Endometrial microvascular endothelial cells (primary cell): ENCODE results near the gene SIPA1L3. TPM values are rescaled to one million over a fixed set of nuclear protein-coding genes. Genes with fewer than 3 reads are reported as not detected.

Experiments used
- in situ Hi-C: cut with HindIII; loops from 2 replicates; pipeline ENCODE4 v1.10.0; 2017; ENCODE audit warnings: low sequenced_read_pairs, low pct_unique_long_range_greater_than_20kb; ENCODE audit errors: inconsistent ontology term
- total RNA-seq: library from RNA; depleted of rRNA; stranded (reverse); fragments of >200 nt; gene quantifications from one replicate; pipeline ENCODE4 v1.2.3, GENCODE V29; 2015; ENCODE audit errors: inconsistent ontology term

The SIPA1L3 gene
- total RNA-seq, 1 donor from 2014 or later, result 31.5 TPM

- in situ Hi-C loops, result no loop called here
These were observed 97.7 kb downstream of the SIPA1L3 start for GRCh38 chr19:38004521-38005223.

- in situ Hi-C loops, result no loop called here
These were observed 98.2 kb downstream of the SIPA1L3 start for GRCh38 chr19:38005224-38005614.

GRCh38 chr19:38006361-38007045 is 99.5 kb downstream of the SIPA1L3 start:
- in situ Hi-C loops, result no loop called here

GRCh38 chr19:38009650-38010242 is 102.7 kb downstream of the SIPA1L3 start:
- in situ Hi-C loops, result no loop called here

DNA sequence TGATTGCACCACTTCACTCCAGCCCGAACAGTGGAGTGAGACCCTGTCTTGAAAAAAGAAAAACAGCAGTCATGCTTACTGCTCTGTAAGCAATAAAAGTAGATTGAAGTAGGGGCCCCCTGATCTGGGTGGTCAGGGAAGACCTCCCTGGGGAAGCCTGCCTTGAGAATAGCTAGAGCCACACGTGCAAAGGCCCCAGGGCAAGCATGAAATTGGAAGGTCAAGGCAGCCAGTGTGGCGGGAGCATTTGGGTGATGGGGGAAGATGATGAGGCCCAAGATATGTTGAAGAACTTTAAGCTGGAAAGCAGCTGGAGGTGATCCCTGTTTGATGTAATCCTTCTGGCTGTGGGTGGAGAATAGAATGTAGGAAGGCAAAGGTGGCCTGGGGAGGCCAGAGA is 104.4 kb downstream of the SIPA1L3 start:
- in situ Hi-C loops, result no loop called here

DNA sequence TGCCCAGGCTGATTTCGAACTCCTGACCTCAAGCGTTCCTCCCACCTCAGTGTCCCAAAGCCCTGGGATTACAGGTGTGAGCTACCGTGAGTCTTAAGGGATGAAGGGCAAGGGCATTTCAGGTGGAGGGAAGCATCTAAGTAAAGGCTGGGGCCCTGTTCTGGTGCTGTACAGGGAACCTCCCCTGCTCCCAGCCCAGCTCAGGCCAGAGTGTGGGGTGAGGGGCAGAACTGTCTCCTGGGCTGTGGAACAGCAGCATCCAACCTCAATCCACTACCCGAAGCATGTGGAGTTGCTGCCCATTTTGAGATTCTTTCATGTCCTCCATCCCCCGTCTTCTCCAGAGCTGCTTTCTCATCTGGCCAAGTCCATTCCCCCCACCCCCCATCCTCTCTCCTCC is 105.3 kb downstream of the SIPA1L3 start:
- in situ Hi-C loops, result no loop called here

DNA sequence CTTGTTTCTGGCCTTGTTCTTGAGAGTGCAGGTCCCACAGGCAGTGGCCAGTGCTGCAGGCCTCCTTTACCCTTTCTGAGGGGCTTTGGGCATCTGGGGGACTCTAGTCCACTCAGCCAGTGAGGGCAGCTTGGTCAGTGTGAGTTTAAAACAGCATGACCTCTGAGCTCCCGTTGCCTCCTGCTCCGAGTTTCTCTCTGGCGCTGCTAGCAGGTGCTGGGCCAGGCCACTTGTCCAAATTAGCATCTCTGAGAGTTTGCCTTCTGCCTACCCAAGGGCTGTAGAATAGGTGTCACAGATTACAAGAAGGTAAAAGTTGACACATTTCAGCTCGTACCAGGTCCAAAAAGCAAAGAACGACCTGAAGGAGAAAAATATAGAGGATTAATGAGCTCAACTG is 105.9 kb downstream of the SIPA1L3 start:
- in situ Hi-C loops, result no loop called here

DNA sequence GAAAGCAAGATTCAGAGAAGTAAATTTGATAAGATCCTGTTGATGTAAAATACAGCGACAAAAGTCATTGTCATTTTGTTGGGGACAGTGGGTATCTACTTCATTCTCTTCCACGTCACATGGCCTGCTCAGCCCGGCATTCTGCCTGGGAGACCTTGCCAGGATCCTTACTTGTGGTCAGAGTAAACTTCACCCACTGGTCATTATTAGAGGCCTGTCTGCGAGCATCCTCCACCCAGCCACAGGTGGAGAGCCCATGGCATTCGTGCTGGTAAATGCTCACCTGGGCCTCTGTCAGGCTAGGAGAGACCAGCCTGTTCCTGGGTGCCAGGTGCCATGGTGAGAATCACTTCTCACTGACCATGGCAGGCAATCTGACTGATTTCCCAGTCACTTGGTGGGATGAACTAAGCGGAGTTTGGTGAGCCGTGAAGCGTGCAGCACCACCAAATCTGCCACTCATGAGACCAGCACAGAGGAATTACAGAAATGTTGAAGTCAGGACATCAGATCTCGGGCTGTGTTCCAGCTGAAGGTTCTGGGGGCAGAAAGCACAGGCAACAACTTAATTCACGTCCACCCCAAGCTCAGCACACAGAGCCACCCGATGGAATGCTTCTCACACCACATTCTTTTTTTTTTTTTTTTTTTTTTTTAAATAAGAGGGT is 107.0 kb downstream of the SIPA1L3 start:
- in situ Hi-C loops, result no loop called here

- in situ Hi-C loops, result no loop called here
These were observed 108.2 kb downstream of the SIPA1L3 start for GRCh38 chr19:38015216-38015615.

DNA sequence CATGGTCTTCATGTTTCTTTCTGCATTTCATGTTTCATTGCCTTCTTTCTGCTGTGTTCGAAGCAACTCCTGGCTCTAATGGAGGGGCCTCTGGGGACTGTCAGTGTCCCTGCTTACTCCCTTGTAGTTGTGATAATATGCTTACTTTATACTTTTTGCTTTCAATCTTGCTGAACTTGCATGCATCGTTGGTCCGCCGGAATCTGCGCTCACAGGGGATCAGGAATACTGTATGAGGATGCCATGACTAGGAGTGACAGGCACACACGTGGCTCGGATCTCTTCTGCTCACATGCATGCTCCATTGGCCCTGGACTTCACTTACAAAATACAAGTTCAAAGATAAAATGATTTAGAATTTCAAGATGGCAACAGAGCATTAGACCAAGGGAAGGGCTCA is 108.8 kb downstream of the SIPA1L3 start:
- in situ Hi-C loops, result no loop called here

- in situ Hi-C loops, result no loop called here
These were observed 110.6 kb downstream of the SIPA1L3 start for GRCh38 chr19:38017401-38018151.

DNA sequence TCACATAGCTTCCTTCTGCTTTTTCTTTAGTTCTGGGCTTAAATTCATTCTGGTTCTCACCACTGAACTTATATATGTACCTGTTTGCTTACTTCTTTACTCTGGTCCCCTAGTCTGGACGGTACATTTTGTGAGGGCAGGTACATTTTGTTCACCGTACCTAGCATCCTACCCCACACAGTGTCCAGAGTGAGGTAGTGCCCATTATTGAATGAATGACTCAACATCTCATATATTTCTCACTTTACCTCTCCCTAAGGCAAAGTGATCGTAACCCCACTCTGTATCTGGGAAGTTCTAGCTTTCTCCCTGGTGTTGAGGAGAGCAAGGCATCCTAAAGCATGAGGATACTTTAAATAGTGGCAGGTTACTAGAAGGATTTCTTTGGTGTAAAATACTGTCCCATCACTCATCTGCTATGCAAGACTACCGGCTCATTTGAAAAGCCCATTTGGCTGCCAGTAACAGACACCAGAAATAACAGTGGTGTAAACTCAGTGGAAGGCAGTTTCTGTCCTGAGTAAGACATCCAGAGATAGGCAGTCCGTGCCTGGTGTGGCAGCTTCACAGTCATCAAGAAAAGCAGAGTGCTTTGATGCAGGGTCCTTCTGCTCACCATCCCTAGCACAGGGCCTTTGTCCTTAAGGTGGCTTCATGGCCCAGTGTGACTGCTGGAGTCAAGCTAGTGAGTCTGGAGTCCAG is 111.8 kb downstream of the SIPA1L3 start:
- in situ Hi-C loops, result no loop called here

DNA sequence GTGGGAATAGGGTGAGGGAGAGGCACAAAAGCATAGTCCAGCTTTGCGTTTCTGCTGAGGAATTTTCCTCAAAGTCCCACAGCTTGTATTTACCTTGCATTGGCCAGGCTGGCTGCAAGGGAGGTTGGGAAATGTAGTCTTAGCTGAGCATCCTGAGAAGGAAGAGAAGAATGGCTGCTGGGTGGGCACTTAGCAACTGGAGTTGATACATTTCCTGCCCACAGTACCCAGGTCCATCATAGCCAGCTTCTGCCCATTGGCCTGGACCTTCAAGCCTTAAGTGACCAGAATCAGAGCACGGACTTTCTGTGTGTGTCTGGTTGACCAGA is 112.4 kb downstream of the SIPA1L3 start:
- in situ Hi-C loops, result no loop called here

DNA sequence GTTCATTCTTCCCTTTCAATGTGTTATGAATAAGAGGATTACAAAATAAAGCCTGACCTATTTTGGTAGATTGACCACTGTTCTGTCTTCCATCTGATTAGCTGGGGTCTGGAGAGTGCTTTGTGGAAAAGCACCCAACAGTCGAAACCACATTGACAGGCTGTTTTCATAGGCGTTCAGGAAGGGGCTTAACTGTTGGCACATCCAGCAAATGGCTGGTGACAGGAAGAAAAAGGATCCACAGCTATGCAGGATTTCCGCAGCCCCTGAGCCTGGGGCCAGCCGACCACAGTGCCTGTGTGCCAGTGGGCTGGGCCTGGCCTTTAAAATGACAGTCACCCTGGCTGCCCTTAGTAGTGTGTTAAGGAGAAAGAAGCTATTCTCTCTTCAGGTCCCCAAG is 113.3 kb downstream of the SIPA1L3 start:
- in situ Hi-C loops, result no loop called here

DNA sequence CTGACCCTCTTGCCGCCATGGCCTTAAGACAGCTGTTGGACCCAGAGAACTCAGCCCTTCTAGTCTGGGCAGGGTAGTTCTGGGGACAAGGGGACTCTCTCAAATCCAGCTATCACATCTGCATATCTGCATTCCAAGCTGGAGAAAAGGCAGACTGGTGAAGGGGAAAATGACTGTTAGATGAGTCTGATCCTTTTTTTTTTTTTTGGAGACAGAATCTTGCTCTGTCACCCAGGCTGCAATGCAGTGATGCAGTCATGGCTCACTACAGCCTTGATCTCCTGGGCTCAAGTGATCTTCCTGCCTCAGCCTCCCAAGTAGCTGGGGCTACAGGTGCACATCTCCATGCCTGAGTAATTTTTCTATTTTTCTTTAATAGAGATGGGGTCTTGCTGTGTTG is 114.3 kb downstream of the SIPA1L3 start:
- in situ Hi-C loops, result no loop called here

GRCh38 chr19:38022791-38023670 is 116.0 kb downstream of the SIPA1L3 start:
- in situ Hi-C loops, result no loop called here

DNA sequence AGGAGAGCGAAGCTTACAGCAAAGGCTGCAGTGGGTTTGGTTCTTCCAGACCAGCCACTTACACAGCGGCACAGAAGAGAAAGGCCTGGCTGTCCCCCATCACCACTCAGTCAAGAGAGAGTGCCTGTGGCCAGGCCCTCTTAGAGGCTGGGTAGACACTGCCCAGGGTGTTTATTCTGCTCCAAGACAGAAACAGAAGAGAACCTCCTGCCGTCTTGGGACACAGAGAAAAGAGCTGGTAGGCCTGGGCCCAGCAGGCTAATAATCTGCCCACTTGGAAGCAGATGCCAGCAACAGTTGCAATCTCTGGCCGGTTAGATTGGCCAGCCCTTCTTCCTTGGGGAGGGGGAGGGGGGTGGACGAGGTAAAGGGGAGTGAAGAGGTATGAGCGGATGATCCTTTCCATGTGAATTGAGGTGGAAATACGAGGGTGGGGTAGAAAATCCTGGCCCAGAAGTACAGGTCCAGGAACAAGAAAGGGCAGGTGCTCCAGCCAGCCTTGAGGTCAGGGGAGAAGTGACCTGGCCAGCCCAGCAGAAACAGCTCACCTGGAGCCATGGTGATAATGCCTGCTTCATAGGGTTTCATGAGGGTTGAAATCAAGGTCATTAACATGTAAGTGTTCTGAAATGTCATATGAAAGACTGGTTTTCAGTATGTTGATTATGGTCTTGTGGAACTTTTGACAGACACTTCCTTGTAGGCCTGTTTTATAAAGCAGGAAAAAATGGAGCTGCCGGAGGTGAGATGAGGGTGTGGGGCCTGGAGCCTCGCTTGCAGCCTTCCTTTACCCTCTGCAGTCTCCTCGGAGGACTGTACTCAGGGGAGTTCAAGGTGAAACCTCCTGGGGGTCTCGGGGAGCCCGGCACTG is 116.9 kb downstream of the SIPA1L3 start:
- in situ Hi-C loops, result no loop called here
